OCI-LY1 (cell line): Measurements from ENCODE around the gene CLSTN2.

ENCODE experiments used
- H2AFZ ChIP-seq: fragments of 200-600 bp; sonication (generic), shearing (Covaris generic); 2 replicates; pipeline ENCODE4 v1.6.0; 2014; ENCODE audit warnings: antibody characterized with exemption, mild to moderate bottlenecking, low read length
- H3F3A ChIP-seq: fragments of 200-600 bp; sonication (generic), shearing (Covaris generic); 2 replicates; pipeline ENCODE4 v1.6.0; 2014; ENCODE audit warnings: mild to moderate bottlenecking, antibody characterized with exemption, low read length, moderate library complexity; ENCODE audit not compliant: insufficient read depth
- H3K27ac ChIP-seq: fragments of 200-600 bp; sonication (generic); 2 replicates; pipeline ENCODE4 v1.5.1; 2014; ENCODE audit warnings: low read length, mixed run types, mild to moderate bottlenecking, low read depth; ENCODE audit not compliant: poor library complexity, severe bottlenecking
- H3K27me3 ChIP-seq: fragments of 200-600 bp; sonication (generic); 2 replicates; pipeline ENCODE4 v1.6.0; 2014; ENCODE audit warnings: antibody characterized with exemption, mild to moderate bottlenecking, low read length, moderate library complexity; ENCODE audit not compliant: insufficient read depth
- H3K36me3 ChIP-seq: fragments of 200-600 bp; sonication (generic); 2 replicates; pipeline ENCODE4 v1.6.1; 2014; ENCODE audit warnings: mild to moderate bottlenecking, antibody characterized with exemption, low read length, moderate library complexity, mixed read lengths; ENCODE audit not compliant: insufficient read depth
- H3K4me1 ChIP-seq: fragments of 200-600 bp; sonication (generic); 2 replicates; pipeline ENCODE4 v1.5.1; 2014; ENCODE audit warnings: mild to moderate bottlenecking, low read length, moderate library complexity; ENCODE audit not compliant: insufficient read depth, severe bottlenecking
- H3K4me2 ChIP-seq: fragments of 200-600 bp; sonication (generic), shearing (Covaris generic); 2 replicates; pipeline ENCODE4 v1.6.1; 2014; ENCODE audit warnings: low read length
- H3K4me3 ChIP-seq: fragments of 200-600 bp; sonication (generic); 2 replicates; pipeline ENCODE4 v1.5.1; 2014; ENCODE audit warnings: low read length, low read depth, mild to moderate bottlenecking, mixed read lengths; ENCODE audit not compliant: poor library complexity, severe bottlenecking
- H3K79me2 ChIP-seq: fragments of 200-600 bp; shearing (Covaris generic); 2 replicates; pipeline ENCODE4 v1.6.1; 2016; ENCODE audit warnings: mixed run types, low read length, mixed read lengths; ENCODE audit not compliant: insufficient read depth
- H3K9ac ChIP-seq: fragments of 200-600 bp; sonication (generic), shearing (Covaris generic); 2 replicates; pipeline ENCODE4 v1.6.1; 2014; ENCODE audit warnings: mild to moderate bottlenecking, low read length, mixed read lengths
- H3K9me2 ChIP-seq: fragments of 200-600 bp; sonication (generic), shearing (Covaris generic); 2 replicates; pipeline ENCODE4 v1.6.1; 2014; ENCODE audit warnings: low read depth, mild to moderate bottlenecking, low read length, mixed read lengths
- H3K9me3 ChIP-seq: fragments of 200-600 bp; shearing (Covaris generic); 2 replicates; pipeline ENCODE4 v1.6.1; 2014; ENCODE audit warnings: low read length, mixed read lengths
- H4K20me1 ChIP-seq: fragments of 200-600 bp; sonication (generic), shearing (Covaris generic); 2 replicates; pipeline ENCODE4 v1.6.0; 2016; ENCODE audit warnings: mild to moderate bottlenecking, low read length; ENCODE audit not compliant: insufficient read depth
- EZH2 ChIP-seq: fragments of 200-600 bp; sonication (generic), shearing (Covaris generic); IDR thresholded peaks from 2 replicates; pipeline ENCODE4 v1.8.0; 2017; ENCODE audit warnings: borderline replicate concordance, mixed run types, mild to moderate bottlenecking, antibody characterized with exemption, low read length, moderate library complexity, mixed read lengths
- TF ChIP-seq, protein P1 (sequence below): fragments of 200-600 bp; sonication (generic), shearing (Covaris generic); IDR thresholded peaks from 2 replicates; pipeline ENCODE4 v1.5.1; 2017; ENCODE audit warnings: mild to moderate bottlenecking, antibody characterized with exemption, low read length, moderate library complexity, mixed read lengths

CLSTN2 gene

DNA sequence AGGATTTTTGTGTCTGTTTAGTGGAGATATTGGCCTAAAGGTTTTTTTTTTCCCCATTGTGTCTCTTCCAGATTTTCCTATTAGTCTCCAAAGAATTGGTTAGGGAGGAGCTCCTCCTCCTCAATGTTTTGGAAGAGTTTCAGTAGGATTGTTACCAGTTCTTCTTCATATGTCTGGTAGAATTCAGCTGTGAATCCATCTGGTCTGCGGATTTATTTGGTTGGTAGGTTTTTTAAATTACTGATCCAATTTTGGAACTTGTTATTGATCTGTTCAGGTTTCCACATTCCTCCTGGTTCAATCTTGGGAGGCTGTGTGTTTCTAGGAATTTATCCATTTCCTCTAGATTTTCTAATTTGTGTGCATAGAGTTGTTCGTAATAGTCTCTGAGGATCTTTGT, 222.2 kb downstream of the CLSTN2 start:
- no peak overlapping the region for H3K4me3 ChIP-seq
- no peaks in the 10 kb centered on the region for H3K4me1 ChIP-seq
- no peaks in the 10 kb centered on the region for H3K27me3 ChIP-seq
- H3K9me3 ChIP-seq: no peaks in the 10 kb centered on the region
- H3K9ac ChIP-seq: no peak overlapping the region
- no peak overlapping the region for H3K27ac ChIP-seq
- H3K4me2 ChIP-seq: no peak overlapping the region
- H3K9me2 ChIP-seq: no peaks in the 10 kb centered on the region
- H3K36me3 ChIP-seq: no peaks in the 10 kb centered on the region
- TF ChIP-seq EZH2: no peak
- TF ChIP-seq, protein P1, sequence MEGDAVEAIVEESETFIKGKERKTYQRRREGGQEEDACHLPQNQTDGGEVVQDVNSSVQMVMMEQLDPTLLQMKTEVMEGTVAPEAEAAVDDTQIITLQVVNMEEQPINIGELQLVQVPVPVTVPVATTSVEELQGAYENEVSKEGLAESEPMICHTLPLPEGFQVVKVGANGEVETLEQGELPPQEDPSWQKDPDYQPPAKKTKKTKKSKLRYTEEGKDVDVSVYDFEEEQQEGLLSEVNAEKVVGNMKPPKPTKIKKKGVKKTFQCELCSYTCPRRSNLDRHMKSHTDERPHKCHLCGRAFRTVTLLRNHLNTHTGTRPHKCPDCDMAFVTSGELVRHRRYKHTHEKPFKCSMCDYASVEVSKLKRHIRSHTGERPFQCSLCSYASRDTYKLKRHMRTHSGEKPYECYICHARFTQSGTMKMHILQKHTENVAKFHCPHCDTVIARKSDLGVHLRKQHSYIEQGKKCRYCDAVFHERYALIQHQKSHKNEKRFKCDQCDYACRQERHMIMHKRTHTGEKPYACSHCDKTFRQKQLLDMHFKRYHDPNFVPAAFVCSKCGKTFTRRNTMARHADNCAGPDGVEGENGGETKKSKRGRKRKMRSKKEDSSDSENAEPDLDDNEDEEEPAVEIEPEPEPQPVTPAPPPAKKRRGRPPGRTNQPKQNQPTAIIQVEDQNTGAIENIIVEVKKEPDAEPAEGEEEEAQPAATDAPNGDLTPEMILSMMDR: no peak
- H3F3A ChIP-seq: no peaks in the 10 kb centered on the region
- no peaks in the 10 kb centered on the region for H3K79me2 ChIP-seq
- H4K20me1 ChIP-seq: no peaks in the 10 kb centered on the region
- no peak overlapping the region for H2AFZ ChIP-seq

DNA sequence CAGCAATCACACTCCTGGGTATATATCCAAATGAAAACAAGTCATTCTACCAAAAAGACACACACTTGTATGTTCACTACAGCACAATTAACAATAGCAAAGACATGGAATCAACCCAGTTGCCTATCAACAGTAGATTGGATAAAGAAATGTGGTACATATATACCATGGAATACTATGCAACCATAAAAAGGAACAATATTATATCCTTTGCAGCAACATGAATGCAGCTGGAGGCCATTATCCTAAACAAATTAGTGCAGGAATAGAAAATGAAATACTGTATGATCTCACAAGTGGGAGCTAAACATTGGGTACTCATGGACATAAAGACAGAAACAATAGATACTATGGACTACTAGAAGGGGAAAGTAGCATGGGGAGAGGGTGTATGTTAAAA, 224.7 kb downstream of the CLSTN2 start:
- Histone ChIP-seq H3K27ac (no peak overlapping the region), H3K27me3 (no peaks in the 10 kb centered on the region), H2AFZ (no peak overlapping the region), H3K9me2 (no peaks in the 10 kb centered on the region), H3K9me3 (no peaks in the 10 kb centered on the region), H4K20me1 (no peaks in the 10 kb centered on the region), H3F3A (no peaks in the 10 kb centered on the region), H3K4me3 (no peak overlapping the region), H3K79me2 (no peaks in the 10 kb centered on the region), H3K9ac (no peak overlapping the region), H3K36me3 (no peaks in the 10 kb centered on the region), H3K4me1 (no peaks in the 10 kb centered on the region), H3K4me2 (no peak overlapping the region)
- TF ChIP-seq, protein P1: no peak
- no peak for TF ChIP-seq EZH2

DNA sequence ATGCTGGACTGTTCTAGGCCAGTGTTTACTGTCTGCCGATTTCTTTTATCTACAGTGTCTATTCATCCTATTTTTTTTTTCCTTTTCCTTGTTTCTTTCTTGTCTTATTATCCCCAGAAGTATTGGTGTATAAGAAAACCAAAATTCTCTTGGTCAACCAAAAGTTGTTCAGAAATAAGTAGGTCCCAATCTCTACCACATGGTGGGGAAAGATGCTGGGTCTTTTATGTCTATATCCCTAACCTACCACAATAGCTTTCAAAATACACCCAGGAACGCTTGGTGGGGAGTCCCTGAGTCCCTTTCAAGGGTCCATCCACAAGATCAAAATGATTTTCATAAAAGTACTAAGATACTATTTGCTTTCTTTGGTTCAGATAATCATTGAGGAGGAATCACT, 225.6 kb downstream of the CLSTN2 start:
- H3K4me1 ChIP-seq: no peaks in the 10 kb centered on the region
- no peak for TF ChIP-seq EZH2
- TF ChIP-seq, protein P1: 0 out of 2 replicates have a peak, but pooled peaks have one; percentile 5
- no peaks in the 10 kb centered on the region for H3K27me3 ChIP-seq
- H3K9me3 ChIP-seq: no peaks in the 10 kb centered on the region
- no peak overlapping the region for H3K4me3 ChIP-seq
- no peaks in the 10 kb centered on the region for H3K9me2 ChIP-seq
- no peak overlapping the region for H3K27ac ChIP-seq
- no peaks in the 10 kb centered on the region for H3K36me3 ChIP-seq
- H2AFZ ChIP-seq: no peak overlapping the region
- H4K20me1 ChIP-seq: no peaks in the 10 kb centered on the region
- no peaks in the 10 kb centered on the region for H3F3A ChIP-seq
- no peak overlapping the region for H3K9ac ChIP-seq
- no peak overlapping the region for H3K4me2 ChIP-seq
- H3K79me2 ChIP-seq: no peaks in the 10 kb centered on the region
